Liver (tissue), 9 donors: ENCODE measurements around the gene TPT1. TPM values are rescaled to one million over a fixed set of nuclear protein-coding genes. Genes with fewer than 3 reads are reported as not detected.
A peak's percentile ranks its signal among the peaks of the same experiment; 100 is the strongest.

Experiments
- DNase-seq: peaks from one replicate; pipeline ENCODE4 v3.0.0-alpha.2; 2017; ENCODE audit warnings: low spot score
- H3K27ac ChIP-seq, 2 donors: one replicate each; pipeline ENCODE4 v1.7.0; 2013; ENCODE audit warnings: inconsistent platforms in 2 of 2, low read length in 2 of 2, control low read depth in 1 of 2, low read depth in 1 of 2, mild to moderate bottlenecking in 1 of 2
- H3K27me3 ChIP-seq, 4 donors: one replicate each; pipeline versions ENCODE4 v1.6.1 to v1.7.0; 2013; ENCODE audit warnings: low read length in 3 of 4, inconsistent platforms in 1 of 4, mild to moderate bottlenecking in 1 of 4, moderate library complexity in 1 of 4; ENCODE audit not compliant: control insufficient read depth in 4 of 4, insufficient read depth in 4 of 4
- H3K36me3 ChIP-seq, 4 donors: one replicate each; pipeline versions ENCODE4 v1.6.1 to v1.7.0; 2013; ENCODE audit warnings: low read length in 3 of 4, mild to moderate bottlenecking in 3 of 4, low read depth in 1 of 4, moderate library complexity in 1 of 4; ENCODE audit not compliant: control insufficient read depth in 4 of 4, insufficient read depth in 3 of 4
- H3K4me1 ChIP-seq, 4 donors: one replicate each; pipeline versions ENCODE4 v1.6.1 to v1.7.0; 2013; ENCODE audit warnings: low read length in 3 of 4, mild to moderate bottlenecking in 3 of 4, moderate library complexity in 1 of 4; ENCODE audit not compliant: control insufficient read depth in 4 of 4, insufficient read depth in 4 of 4
- H3K4me3 ChIP-seq, 3 donors: one replicate each; pipeline versions ENCODE4 v1.6.1 to v1.7.0; 2013; ENCODE audit warnings: low read length in 3 of 3, control low read depth in 1 of 3, low read depth in 1 of 3, mild to moderate bottlenecking in 1 of 3
- H3K9ac ChIP-seq, 2 donors: one replicate each; pipeline ENCODE4 v1.7.0; 2013; ENCODE audit warnings: low read length in 2 of 2, mild to moderate bottlenecking in 2 of 2, moderate library complexity in 2 of 2, control low read depth in 1 of 2, low read depth in 1 of 2
- H3K9me3 ChIP-seq, 4 donors: one replicate each; pipeline versions ENCODE4 v1.6.1 to v1.7.0; 2013; ENCODE audit warnings: low read length in 3 of 4; ENCODE audit not compliant: control insufficient read depth in 4 of 4
- EGR1 ChIP-seq, 2 donors: IDR thresholded peaks; 2 replicates each; pipeline ENCODE4 v1.6.1; 2016 to 2018; ENCODE audit warnings: antibody characterized with exemption in 2 of 2, low read depth in 2 of 2
- FOXA1 ChIP-seq: IDR thresholded peaks from 2 replicates; pipeline ENCODE4 v1.6.1; 2016; ENCODE audit warnings: antibody characterized with exemption
- FOXA2 ChIP-seq: IDR thresholded peaks from 2 replicates; pipeline ENCODE4 v1.6.1; 2016; ENCODE audit warnings: antibody characterized with exemption
- GABPA ChIP-seq, 2 donors: IDR thresholded peaks in 1 of 2; conservative IDR thresholded peaks in 1 of 2; 2 replicates each; pipeline ENCODE4 v1.6.1; 2016; ENCODE audit warnings: antibody characterized with exemption in 2 of 2, mild to moderate bottlenecking in 1 of 2, moderate library complexity in 1 of 2
- HNF4G ChIP-seq: IDR thresholded peaks from 2 replicates; pipeline ENCODE4 v1.6.1; 2016; ENCODE audit warnings: antibody characterized with exemption
- JUND ChIP-seq, 2 donors: IDR thresholded peaks; 2 replicates each; pipeline ENCODE4 v1.6.1; 2016; ENCODE audit warnings: antibody characterized with exemption in 2 of 2
- NR2F2 ChIP-seq: IDR thresholded peaks from 2 replicates; pipeline ENCODE4 v1.6.1; 2016; ENCODE audit warnings: antibody characterized with exemption
- RAD21 ChIP-seq, 2 donors: IDR thresholded peaks; 2 replicates each; pipeline ENCODE4 v1.6.1; 2016; ENCODE audit warnings: antibody characterized with exemption in 2 of 2, mild to moderate bottlenecking in 2 of 2
- RXRA ChIP-seq, 2 donors: IDR thresholded peaks; 2 replicates each; pipeline ENCODE4 v1.6.1; 2017 to 2018; ENCODE audit warnings: antibody characterized with exemption in 2 of 2, mild to moderate bottlenecking in 1 of 2
- SP1 ChIP-seq: IDR thresholded peaks from 2 replicates; pipeline ENCODE4 v1.6.1; 2018; ENCODE audit warnings: antibody characterized with exemption, mild to moderate bottlenecking
- TAF1 ChIP-seq: conservative IDR thresholded peaks from 2 replicates; pipeline ENCODE4 v1.6.1; 2016; ENCODE audit warnings: antibody characterized with exemption, mild to moderate bottlenecking
- WGBS: extraction: QIAGEN DNeasy Blood & Tissue Kit; methylation state at CpG from one replicate; pipeline ENCODE4 v1.1.7; 2013; 5-methylcytosine and 5-hydroxymethylcytosine counted together
- polyA plus RNA-seq, 2 donors: library from polyadenylated mRNA; stranded (reverse) in 1 of 2; unstranded in 1 of 2; fragments of 200-250 nt in 1 of 2; fragments of >200 nt in 1 of 2; fragmentation: Nextera tagmentation in 1 of 2; extraction: Ambion mirVana in 1 of 2; gene quantifications; one replicate each; pipeline versions ENCODE4 v1.2.1 to v1.2.3, GENCODE V29; 2013 to 2015
- total RNA-seq, 2 donors: library from RNA; depleted of rRNA; stranded (reverse); fragments of >200 nt; gene quantifications; one replicate each; pipeline ENCODE4 v1.2.3, GENCODE V29; 2014
- TF ChIP-seq, protein P1 (sequence below): fragments of 150-350 bp; IDR thresholded peaks from 2 replicates; pipeline ENCODE4 v1.5.1; 2017; ENCODE audit warnings: improper control_type of control experiment, low read depth, low read length; ENCODE audit not compliant: missing input control
- TF ChIP-seq, protein P2 (sequence below): IDR thresholded peaks from 2 replicates; pipeline ENCODE4 v1.6.1; 2016; ENCODE audit warnings: antibody characterized with exemption
- TF ChIP-seq, protein P3 (sequence below): IDR thresholded peaks from 2 replicates; pipeline ENCODE4 v1.6.1; 2016; ENCODE audit warnings: antibody characterized with exemption
- TF ChIP-seq, protein P4 (sequence below): IDR thresholded peaks from 2 replicates; pipeline ENCODE4 v1.6.1; 2016; ENCODE audit warnings: antibody characterized with exemption, mild to moderate bottlenecking
- TF ChIP-seq, protein P5 (sequence below): IDR thresholded peaks from 2 replicates; pipeline ENCODE4 v1.6.1; 2016; ENCODE audit warnings: antibody characterized with exemption
- donor health status: healthy.
- donor health status: healthy.
- donor health status: healthy.
- donor health status: healthy.
- donor health status: healthy.

Gene TPT1
- total and polyA plus RNA-seq, 4 donors, result 1,382 to 2,885 (median 1,815) TPM

DNA sequence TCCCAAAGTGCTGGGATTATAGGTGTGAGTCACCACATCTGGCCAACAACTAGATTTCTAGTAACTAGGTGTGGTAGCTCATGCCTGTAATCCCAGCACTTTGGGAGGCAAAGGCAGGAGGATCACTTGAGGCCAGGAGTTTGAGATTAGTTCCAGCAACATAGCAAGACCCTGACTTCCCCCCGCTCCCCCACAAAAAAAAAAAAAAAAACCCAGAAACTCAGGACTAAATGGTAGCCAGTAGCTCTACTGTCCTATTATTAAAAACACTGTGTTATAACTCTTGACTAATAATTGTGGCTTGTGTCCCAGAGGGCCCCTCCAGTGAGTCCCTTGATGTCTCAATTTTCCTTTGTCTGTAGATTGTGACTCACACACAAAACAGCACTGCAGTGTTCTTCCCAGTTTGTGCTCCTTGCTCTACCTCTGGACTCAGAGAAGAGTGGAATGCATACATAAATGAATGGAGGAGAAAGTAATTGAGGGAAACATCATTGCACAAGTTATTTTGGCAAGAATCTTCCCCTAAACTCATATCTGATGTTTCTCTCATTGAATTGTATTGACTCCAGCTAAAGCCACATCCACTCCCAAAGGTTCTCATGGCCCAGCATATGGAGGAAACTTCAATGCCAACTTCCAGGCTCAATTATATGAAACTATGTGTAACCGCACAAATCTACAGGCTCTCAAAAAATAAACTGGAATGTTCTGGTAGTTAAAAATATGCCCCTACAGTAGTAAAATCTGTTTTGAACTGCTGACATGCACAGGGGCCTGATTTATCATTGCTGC, 8.8 kb downstream of the TPT1 start:
- TF ChIP-seq EGR1 (IDR thresholded peaks at IDR 0.05; ENCODE audit: low read depth in 2 of 2) (no peak), NR2F2 (no peak), RAD21 (IDR thresholded peaks at IDR 0.05) (no peak), SP1 (no peak), FOXA2 (no peak), HNF4G (no peak), JUND (IDR thresholded peaks at IDR 0.05) (no peak), RXRA (IDR thresholded peaks at IDR 0.05) (no peak)
- TF ChIP-seq, protein P1, sequence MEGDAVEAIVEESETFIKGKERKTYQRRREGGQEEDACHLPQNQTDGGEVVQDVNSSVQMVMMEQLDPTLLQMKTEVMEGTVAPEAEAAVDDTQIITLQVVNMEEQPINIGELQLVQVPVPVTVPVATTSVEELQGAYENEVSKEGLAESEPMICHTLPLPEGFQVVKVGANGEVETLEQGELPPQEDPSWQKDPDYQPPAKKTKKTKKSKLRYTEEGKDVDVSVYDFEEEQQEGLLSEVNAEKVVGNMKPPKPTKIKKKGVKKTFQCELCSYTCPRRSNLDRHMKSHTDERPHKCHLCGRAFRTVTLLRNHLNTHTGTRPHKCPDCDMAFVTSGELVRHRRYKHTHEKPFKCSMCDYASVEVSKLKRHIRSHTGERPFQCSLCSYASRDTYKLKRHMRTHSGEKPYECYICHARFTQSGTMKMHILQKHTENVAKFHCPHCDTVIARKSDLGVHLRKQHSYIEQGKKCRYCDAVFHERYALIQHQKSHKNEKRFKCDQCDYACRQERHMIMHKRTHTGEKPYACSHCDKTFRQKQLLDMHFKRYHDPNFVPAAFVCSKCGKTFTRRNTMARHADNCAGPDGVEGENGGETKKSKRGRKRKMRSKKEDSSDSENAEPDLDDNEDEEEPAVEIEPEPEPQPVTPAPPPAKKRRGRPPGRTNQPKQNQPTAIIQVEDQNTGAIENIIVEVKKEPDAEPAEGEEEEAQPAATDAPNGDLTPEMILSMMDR, result no peak
- no peak overlapping the region for H3K4me3 ChIP-seq
- H3K9me3 ChIP-seq, result no peaks in the 10 kb centered on the region
- H3K27ac ChIP-seq, result peak overlapping the region in 1 of 2 donors; percentile 14
- peaks cover 12 to 43% (median 37%) of the 10 kb centered on the region in 4 donors for H3K4me1 ChIP-seq
- 95% methylated on average over 2 of the region's 2 CpGs for WGBS
- no peak for DNase-seq
- H3K27me3 ChIP-seq, result no peaks in the 10 kb centered on the region
- no peak overlapping the region for H3K9ac ChIP-seq
- peaks cover 2 to 13% (median 11%) of the 10 kb centered on the region in 4 donors for H3K36me3 ChIP-seq

DNA sequence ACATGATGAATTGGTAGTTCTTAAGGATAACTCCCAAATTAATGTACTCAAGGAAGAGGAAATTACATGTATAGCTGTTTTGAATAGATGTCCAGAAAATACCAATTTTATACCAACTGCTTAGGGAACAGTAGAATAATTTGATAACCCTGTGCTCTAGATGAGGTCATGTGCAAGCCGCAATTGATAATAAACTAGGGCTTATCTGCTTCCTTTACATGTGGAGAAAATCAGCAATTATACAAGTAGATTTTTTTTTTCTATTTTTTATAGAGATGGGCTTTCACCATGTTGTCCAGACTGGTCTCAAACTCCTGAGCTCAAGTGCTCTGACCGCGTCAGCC, 9.3 kb downstream of the TPT1 start:
- Histone ChIP-seq H3K4me1 (peaks cover 12 to 37% (median 31%) of the 10 kb centered on the region in 4 donors), H3K36me3 (peaks cover 2 to 11% (median 7%) of the 10 kb centered on the region in 4 donors), H3K27me3 (no peaks in the 10 kb centered on the region), H3K27ac (peak overlapping the region in 1 of 2 donors; percentile 14), H3K4me3 (no peak overlapping the region), H3K9me3 (no peaks in the 10 kb centered on the region), H3K9ac (no peak overlapping the region)
- WGBS, result 80% methylated on average over 3 of the region's 3 CpGs
- TF ChIP-seq, protein P2, sequence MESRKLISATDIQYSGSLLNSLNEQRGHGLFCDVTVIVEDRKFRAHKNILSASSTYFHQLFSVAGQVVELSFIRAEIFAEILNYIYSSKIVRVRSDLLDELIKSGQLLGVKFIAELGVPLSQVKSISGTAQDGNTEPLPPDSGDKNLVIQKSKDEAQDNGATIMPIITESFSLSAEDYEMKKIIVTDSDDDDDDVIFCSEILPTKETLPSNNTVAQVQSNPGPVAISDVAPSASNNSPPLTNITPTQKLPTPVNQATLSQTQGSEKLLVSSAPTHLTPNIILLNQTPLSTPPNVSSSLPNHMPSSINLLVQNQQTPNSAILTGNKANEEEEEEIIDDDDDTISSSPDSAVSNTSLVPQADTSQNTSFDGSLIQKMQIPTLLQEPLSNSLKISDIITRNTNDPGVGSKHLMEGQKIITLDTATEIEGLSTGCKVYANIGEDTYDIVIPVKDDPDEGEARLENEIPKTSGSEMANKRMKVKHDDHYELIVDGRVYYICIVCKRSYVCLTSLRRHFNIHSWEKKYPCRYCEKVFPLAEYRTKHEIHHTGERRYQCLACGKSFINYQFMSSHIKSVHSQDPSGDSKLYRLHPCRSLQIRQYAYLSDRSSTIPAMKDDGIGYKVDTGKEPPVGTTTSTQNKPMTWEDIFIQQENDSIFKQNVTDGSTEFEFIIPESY, result no peak
- TF ChIP-seq FOXA1 (no peak), HNF4G (no peak), TAF1 (no peak), RAD21 (IDR thresholded peaks at IDR 0.05) (no peak), EGR1 (IDR thresholded peaks at IDR 0.05; ENCODE audit: low read depth in 2 of 2) (no peak), GABPA (IDR thresholded peaks at IDR 0.05 in 1 of 2, conservative IDR thresholded peaks at IDR 0.05 in 1 of 2) (no peak), SP1 (no peak), RXRA (IDR thresholded peaks at IDR 0.05) (no peak)
- TF ChIP-seq, protein P3, sequence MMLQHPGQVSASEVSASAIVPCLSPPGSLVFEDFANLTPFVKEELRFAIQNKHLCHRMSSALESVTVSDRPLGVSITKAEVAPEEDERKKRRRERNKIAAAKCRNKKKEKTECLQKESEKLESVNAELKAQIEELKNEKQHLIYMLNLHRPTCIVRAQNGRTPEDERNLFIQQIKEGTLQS, result no peak
- TF ChIP-seq, protein P4, sequence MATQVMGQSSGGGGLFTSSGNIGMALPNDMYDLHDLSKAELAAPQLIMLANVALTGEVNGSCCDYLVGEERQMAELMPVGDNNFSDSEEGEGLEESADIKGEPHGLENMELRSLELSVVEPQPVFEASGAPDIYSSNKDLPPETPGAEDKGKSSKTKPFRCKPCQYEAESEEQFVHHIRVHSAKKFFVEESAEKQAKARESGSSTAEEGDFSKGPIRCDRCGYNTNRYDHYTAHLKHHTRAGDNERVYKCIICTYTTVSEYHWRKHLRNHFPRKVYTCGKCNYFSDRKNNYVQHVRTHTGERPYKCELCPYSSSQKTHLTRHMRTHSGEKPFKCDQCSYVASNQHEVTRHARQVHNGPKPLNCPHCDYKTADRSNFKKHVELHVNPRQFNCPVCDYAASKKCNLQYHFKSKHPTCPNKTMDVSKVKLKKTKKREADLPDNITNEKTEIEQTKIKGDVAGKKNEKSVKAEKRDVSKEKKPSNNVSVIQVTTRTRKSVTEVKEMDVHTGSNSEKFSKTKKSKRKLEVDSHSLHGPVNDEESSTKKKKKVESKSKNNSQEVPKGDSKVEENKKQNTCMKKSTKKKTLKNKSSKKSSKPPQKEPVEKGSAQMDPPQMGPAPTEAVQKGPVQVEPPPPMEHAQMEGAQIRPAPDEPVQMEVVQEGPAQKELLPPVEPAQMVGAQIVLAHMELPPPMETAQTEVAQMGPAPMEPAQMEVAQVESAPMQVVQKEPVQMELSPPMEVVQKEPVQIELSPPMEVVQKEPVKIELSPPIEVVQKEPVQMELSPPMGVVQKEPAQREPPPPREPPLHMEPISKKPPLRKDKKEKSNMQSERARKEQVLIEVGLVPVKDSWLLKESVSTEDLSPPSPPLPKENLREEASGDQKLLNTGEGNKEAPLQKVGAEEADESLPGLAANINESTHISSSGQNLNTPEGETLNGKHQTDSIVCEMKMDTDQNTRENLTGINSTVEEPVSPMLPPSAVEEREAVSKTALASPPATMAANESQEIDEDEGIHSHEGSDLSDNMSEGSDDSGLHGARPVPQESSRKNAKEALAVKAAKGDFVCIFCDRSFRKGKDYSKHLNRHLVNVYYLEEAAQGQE, result no peak
- TF ChIP-seq, protein P1, result no peak
- TF ChIP-seq, protein P5, sequence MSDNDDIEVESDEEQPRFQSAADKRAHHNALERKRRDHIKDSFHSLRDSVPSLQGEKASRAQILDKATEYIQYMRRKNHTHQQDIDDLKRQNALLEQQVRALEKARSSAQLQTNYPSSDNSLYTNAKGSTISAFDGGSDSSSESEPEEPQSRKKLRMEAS, result no peak
- DNase-seq, result no peak
